SKM-1 (cell line): ENCODE data around the gene CAMK1G.

Experiments used
- DNase-seq: peaks from one replicate; lab custom pipeline; 2025; ENCODE audit not compliant: unreplicated experiment; lab: John Stamatoyannopoulos, UW

The CAMK1G gene

GRCh38 chr1:209618756-209619420, 35.4 kb downstream of the CAMK1G start:
- DNase-seq = no peak

- DNase-seq = no peak
Observed at GRCh38 chr1:209619696-209620486, 36.4 kb downstream of the CAMK1G start.

GRCh38 chr1:209620487-209620884, 37.0 kb downstream of the CAMK1G start:
- DNase-seq = no peak

GRCh38 chr1:209621286-209621685, 37.8 kb downstream of the CAMK1G start:
- no peak for DNase-seq

GRCh38 chr1:209621741-209622655, 38.5 kb downstream of the CAMK1G start:
- DNase-seq = no peak

- no peak for DNase-seq
Observed at GRCh38 chr1:209622841-209623829, 39.6 kb downstream of the CAMK1G start.

GRCh38 chr1:209624558-209625549, 41.3 kb downstream of the CAMK1G start:
- no peak for DNase-seq

GRCh38 chr1:209625791-209626285, 42.3 kb downstream of the CAMK1G start:
- DNase-seq = no peak

GRCh38 chr1:209626346-209627026, 43.0 kb downstream of the CAMK1G start:
- no peak for DNase-seq

GRCh38 chr1:209627027-209627731, 43.7 kb downstream of the CAMK1G start:
- peak; percentile 18 for DNase-seq

GRCh38 chr1:209627732-209628196, 44.2 kb downstream of the CAMK1G start:
- DNase-seq = peak; percentile 30

- DNase-seq = no peak
Observed at GRCh38 chr1:209628618-209629299, 45.2 kb downstream of the CAMK1G start.

- DNase-seq = no peak
Observed at GRCh38 chr1:209629621-209630382, 46.3 kb downstream of the CAMK1G start.

GRCh38 chr1:209630383-209631225, 47.1 kb downstream of the CAMK1G start:
- no peak for DNase-seq

GRCh38 chr1:209633335-209633997, 50.0 kb downstream of the CAMK1G start:
- DNase-seq = peak; percentile 29
